ENCODE measurements around the gene TMEM163.

The TMEM163 gene

DNA sequence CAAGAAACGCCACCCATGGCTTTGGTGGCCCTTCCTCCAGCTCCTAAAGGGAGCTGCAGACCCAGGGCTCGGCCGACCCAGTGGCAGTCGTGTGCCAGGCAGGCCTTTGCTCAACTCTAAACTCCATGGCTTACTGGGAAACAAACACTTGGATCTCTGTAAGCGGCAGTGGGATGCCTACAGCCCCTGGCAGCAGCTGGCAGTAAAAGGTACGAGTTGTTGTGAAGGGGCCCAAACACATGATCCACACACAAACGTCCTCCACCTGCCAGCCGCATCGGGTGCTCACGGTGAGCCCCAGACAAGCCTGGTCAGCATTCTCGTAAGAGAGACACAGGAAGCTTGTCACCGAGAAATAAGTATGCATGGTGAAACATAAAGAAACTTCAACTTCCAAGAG lies 250.0 kb downstream of the TMEM163 start:
- TF ChIP-seq, protein P1, sequence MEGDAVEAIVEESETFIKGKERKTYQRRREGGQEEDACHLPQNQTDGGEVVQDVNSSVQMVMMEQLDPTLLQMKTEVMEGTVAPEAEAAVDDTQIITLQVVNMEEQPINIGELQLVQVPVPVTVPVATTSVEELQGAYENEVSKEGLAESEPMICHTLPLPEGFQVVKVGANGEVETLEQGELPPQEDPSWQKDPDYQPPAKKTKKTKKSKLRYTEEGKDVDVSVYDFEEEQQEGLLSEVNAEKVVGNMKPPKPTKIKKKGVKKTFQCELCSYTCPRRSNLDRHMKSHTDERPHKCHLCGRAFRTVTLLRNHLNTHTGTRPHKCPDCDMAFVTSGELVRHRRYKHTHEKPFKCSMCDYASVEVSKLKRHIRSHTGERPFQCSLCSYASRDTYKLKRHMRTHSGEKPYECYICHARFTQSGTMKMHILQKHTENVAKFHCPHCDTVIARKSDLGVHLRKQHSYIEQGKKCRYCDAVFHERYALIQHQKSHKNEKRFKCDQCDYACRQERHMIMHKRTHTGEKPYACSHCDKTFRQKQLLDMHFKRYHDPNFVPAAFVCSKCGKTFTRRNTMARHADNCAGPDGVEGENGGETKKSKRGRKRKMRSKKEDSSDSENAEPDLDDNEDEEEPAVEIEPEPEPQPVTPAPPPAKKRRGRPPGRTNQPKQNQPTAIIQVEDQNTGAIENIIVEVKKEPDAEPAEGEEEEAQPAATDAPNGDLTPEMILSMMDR (IDR thresholded peaks at IDR 0.05): no peak
- H3K4me1 Mint-ChIP-seq: peaks cover 25% of the 10 kb centered on the region
- DNase-seq: no peak
- H3K4me3 Mint-ChIP-seq: no peak overlapping the region
- peaks cover 21% of the 10 kb centered on the region for H3K9me3 Mint-ChIP-seq
- no peak overlapping the region for H3K27ac Mint-ChIP-seq
- H3K36me3 Mint-ChIP-seq (ENCODE audit: low read depth): peaks cover 16% of the 10 kb centered on the region
- H3K27me3 Mint-ChIP-seq (ENCODE audit: low read depth, poor library complexity): peaks cover 3% of the 10 kb centered on the region

DNA sequence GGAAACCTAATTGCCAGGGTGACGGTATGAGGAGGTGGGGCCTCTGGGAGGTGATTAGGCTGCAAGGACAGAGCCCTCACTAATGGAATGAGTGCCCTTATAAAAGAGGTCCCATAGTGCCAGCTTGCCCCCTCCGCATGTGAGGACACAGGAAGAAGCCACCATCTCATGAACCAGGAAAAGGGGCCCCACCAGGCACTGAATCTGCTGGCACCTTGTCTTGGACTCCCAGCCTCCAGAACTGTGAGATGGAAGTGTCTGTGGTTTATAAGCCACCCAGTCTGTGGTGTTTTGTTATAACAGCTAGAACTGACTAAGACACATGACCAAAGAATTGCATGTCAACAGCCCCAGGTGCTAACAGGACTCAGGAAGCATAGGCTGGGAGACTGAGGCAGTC lies 250.6 kb downstream of the TMEM163 start:
- Mint-ChIP-seq H3K4me1 (peaks cover 25% of the 10 kb centered on the region), H3K4me3 (no peak overlapping the region), H3K36me3 (ENCODE audit: low read depth) (peaks cover 11% of the 10 kb centered on the region), H3K9me3 (peaks cover 14% of the 10 kb centered on the region), H3K27ac (no peak overlapping the region), H3K27me3 (ENCODE audit: low read depth, poor library complexity) (peaks cover 3% of the 10 kb centered on the region)
- TF ChIP-seq, protein P1 (IDR thresholded peaks at IDR 0.05): no peak
- no peak for DNase-seq

DNA sequence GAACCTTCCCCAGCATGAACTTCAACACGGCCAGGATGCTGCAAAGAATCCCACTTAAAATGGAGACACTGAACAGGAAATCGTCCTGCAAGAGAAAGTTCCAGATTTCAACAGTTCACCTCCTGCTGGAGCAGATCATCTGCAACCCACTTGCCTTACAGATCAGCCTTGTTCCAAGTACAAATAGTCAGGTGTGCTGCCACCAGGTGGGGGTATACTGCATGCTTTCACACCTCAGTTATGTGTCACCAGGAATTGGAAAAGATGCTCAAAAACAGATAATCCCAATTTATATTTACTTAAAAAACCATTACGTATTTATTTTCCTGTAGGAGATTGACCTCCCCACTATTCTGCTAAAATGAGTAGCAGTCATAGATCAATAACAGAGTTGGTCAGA lies 252.7 kb downstream of the TMEM163 start:
- no peak for DNase-seq
- H3K36me3 Mint-ChIP-seq (ENCODE audit: low read depth): no peaks in the 10 kb centered on the region
- peaks cover 1% of the 10 kb centered on the region for H3K9me3 Mint-ChIP-seq
- H3K27me3 Mint-ChIP-seq (ENCODE audit: low read depth, poor library complexity): peaks cover 8% of the 10 kb centered on the region
- TF ChIP-seq, protein P1 (IDR thresholded peaks at IDR 0.05): peak; percentile 26
- peak overlapping the region; percentile 71 for H3K27ac Mint-ChIP-seq
- peak overlapping the region; percentile 20 for H3K4me3 Mint-ChIP-seq
- H3K4me1 Mint-ChIP-seq: peaks cover 41% of the 10 kb centered on the region

DNA sequence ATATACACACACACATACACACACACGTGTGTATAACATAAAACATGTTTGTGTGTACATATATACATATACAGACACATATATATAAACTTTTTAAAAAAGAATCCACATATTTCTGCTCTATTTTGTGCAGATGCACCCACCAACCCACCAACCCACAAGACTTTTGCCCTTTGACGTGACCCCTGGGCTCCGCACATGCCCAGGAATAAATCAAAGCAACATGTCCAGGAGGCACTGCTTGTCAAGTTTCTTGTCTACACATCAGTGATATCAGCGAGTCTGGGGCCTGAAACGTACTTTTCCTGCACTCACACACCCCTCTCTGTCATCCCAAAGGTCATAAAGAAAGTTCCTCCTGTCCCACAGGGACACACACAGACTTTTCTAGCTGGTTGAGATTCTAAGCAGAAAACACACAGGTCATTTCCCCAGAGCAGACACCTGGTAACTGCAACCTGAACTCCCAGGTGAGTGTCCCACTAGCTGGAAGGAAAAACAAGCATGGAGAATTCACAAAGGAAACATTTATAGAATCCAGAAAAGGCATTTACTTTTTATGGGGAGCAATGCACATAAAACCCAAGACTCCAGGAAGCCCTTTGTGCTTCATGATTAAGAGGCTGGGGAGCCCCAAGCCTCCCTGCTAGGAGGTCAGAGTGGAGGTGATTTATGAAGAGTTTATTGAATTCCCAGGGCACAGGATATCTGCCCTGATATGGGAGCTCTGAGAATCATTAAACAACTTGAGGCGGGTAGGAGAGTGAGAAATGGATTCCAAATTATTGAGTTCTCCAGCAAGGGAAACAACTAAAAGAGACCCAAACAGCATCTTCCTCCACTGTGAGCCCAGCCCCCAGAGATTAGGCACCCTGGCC lies 253.3 kb downstream of the TMEM163 start:
- H3K4me1 Mint-ChIP-seq: peaks cover 48% of the 10 kb centered on the region
- no peaks in the 10 kb centered on the region for H3K36me3 Mint-ChIP-seq (ENCODE audit: low read depth)
- DNase-seq: peak; percentile 31
- H3K27me3 Mint-ChIP-seq (ENCODE audit: low read depth, poor library complexity): peaks cover 8% of the 10 kb centered on the region
- TF ChIP-seq, protein P1 (IDR thresholded peaks at IDR 0.05): no peak
- peak overlapping the region; percentile 87 for H3K27ac Mint-ChIP-seq
- peak overlapping the region; percentile 20 for H3K4me3 Mint-ChIP-seq
- H3K9me3 Mint-ChIP-seq: no peaks in the 10 kb centered on the region

DNA sequence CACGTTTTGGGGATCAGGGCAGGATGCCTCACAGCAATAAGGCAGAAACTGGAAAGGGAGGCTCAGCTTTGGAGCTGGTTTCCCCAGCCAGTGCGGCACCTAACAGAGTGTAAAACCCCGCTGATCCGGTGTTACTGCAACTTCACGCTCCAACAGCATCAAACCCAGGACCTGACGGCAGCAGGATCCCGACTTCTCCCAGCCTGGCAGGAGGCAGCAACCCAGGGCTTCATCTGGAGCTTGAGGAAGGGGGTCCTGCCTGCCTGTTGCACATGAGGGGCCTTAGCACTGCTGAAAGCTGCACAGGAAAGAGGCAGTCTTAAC lies 255.1 kb downstream of the TMEM163 start:
- Mint-ChIP-seq H3K27ac (no peak overlapping the region), H3K4me1 (peaks cover 51% of the 10 kb centered on the region), H3K9me3 (no peaks in the 10 kb centered on the region), H3K4me3 (no peak overlapping the region), H3K27me3 (ENCODE audit: low read depth, poor library complexity) (peaks cover 8% of the 10 kb centered on the region), H3K36me3 (ENCODE audit: low read depth) (no peaks in the 10 kb centered on the region)
- no peak for DNase-seq
- TF ChIP-seq, protein P1 (IDR thresholded peaks at IDR 0.05): no peak

Data from nephron progenitor cell (in vitro differentiated cells).